GM12878 (cell line): ENCODE data around the gene CRBN. TPM values are rescaled to one million over a fixed set of nuclear protein-coding genes. Genes with fewer than 3 reads are reported as not detected.

Experiments used
- ATF2 ChIP-seq: IDR thresholded peaks from 2 replicates; pipeline ENCODE4 v1.6.1; 2012; ENCODE audit warnings: low read length, inconsistent platforms
- EZH2 ChIP-seq: IDR thresholded peaks from 2 replicates; pipeline ENCODE4 v1.6.1; 2012; ENCODE audit warnings: low read depth, mild to moderate bottlenecking, control low read depth, inconsistent platforms, low read length, borderline replicate concordance; ENCODE audit not compliant: control insufficient read depth
- HDGF ChIP-seq: fragments of 450-650 bp; IDR thresholded peaks from 2 replicates; pipeline ENCODE4 v1.6.1; 2016; ENCODE audit warnings: antibody characterized with exemption
- SMC3 ChIP-seq: IDR thresholded peaks from 2 replicates; pipeline ENCODE4 v1.6.1; 2011; ENCODE audit warnings: low read length, improper control_type of control experiment, borderline replicate concordance
- TCF7 ChIP-seq: IDR thresholded peaks from 2 replicates; pipeline ENCODE4 v1.6.1; 2014; ENCODE audit warnings: antibody characterized with exemption, borderline replicate concordance
- ZBTB33 ChIP-seq: fragments of 450-650 bp; IDR thresholded peaks from 2 replicates; pipeline ENCODE4 v1.6.1; 2017; ENCODE audit warnings: mild to moderate bottlenecking
- ZNF274 ChIP-seq: IDR thresholded peaks from one replicate; pipeline ENCODE4 v1.8.0; 2011; ENCODE audit not compliant: insufficient read length, insufficient read depth
- polyA plus RNA-seq, 11 experiments: library from polyadenylated mRNA; depleted of rRNA in 4 of 11; unstranded in 6 of 11; stranded (reverse) in 5 of 11; fragments of >200 nt; fragmentation: Nextera tagmentation in 4 of 11; fragmentation: Illumina TruSeq in 1 of 11; extraction: Ambion mirVana in 4 of 11; extraction: Trizol in 1 of 11; gene quantifications; 1 replicate in 1 of 11; 2 replicates in 10 of 11; pipeline versions ENCODE4 v1.2.1 to v1.2.3, GENCODE V29; 2011 to 2016; ENCODE audit warnings: inconsistent platforms in 2 of 11, missing spikeins in 2 of 11, low read depth in 1 of 11
- total RNA-seq, 4 experiments: library from RNA; depleted of rRNA in 3 of 4; stranded (reverse); fragments of >200 nt in 3 of 4; fragmentation: Illumina TruSeq in 1 of 4; extraction: Trizol in 1 of 4; gene quantifications; 2 replicates each; pipeline versions ENCODE4 v1.2.1 to v1.2.3, GENCODE V29; 2013 to 2021
- TF ChIP-seq, protein P1 (sequence below), 3 experiments: IDR thresholded peaks in 2 of 3; conservative IDR thresholded peaks in 1 of 3; 2 replicates each; pipeline ENCODE4 v1.5.1; 2011; ENCODE audit warnings: low read depth in 3 of 3, low read length in 3 of 3, mild to moderate bottlenecking in 3 of 3, control low read depth in 2 of 3, moderate library complexity in 2 of 3, inconsistent platforms in 1 of 3, mixed read lengths in 1 of 3; ENCODE audit not compliant: control insufficient read depth in 2 of 3, insufficient read depth in 1 of 3; ENCODE audit errors: extremely low read depth in 1 of 3
- TF ChIP-seq, protein P2 (sequence below): IDR thresholded peaks from 2 replicates; pipeline ENCODE4 v1.6.1; 2011; ENCODE audit warnings: borderline replicate concordance, low read depth, mild to moderate bottlenecking, moderate library complexity, low read length; ENCODE audit not compliant: insufficient read depth, poor library complexity, severe bottlenecking

Gene CRBN
- total and polyA plus RNA-seq, 10 of the 15 experiments (the other 5 are each of a cell fraction or from before 2014, with no cell fraction given) = 21.7 to 115 (median 35.8) TPM

- TF ChIP-seq ZBTB33 (no peak), TCF7 (no peak), EZH2 (no peak), ZNF274 (no peak), ATF2 (no peak), SMC3 (peak; percentile 44; the same call in 1 of the 2 replicates), HDGF (no peak)
- TF ChIP-seq, protein P1, sequence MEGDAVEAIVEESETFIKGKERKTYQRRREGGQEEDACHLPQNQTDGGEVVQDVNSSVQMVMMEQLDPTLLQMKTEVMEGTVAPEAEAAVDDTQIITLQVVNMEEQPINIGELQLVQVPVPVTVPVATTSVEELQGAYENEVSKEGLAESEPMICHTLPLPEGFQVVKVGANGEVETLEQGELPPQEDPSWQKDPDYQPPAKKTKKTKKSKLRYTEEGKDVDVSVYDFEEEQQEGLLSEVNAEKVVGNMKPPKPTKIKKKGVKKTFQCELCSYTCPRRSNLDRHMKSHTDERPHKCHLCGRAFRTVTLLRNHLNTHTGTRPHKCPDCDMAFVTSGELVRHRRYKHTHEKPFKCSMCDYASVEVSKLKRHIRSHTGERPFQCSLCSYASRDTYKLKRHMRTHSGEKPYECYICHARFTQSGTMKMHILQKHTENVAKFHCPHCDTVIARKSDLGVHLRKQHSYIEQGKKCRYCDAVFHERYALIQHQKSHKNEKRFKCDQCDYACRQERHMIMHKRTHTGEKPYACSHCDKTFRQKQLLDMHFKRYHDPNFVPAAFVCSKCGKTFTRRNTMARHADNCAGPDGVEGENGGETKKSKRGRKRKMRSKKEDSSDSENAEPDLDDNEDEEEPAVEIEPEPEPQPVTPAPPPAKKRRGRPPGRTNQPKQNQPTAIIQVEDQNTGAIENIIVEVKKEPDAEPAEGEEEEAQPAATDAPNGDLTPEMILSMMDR (IDR thresholded peaks at IDR 0.05 in 2 of 3, conservative IDR thresholded peaks at IDR 0.05 in 1 of 3; ENCODE audit: control insufficient read depth in 2 of 3, extremely low read depth in 1 of 3, insufficient read depth in 1 of 3, low read depth in 3 of 3, low read length in 3 of 3) = peak; percentile 57 to 60 (median 57)
- TF ChIP-seq, protein P2, sequence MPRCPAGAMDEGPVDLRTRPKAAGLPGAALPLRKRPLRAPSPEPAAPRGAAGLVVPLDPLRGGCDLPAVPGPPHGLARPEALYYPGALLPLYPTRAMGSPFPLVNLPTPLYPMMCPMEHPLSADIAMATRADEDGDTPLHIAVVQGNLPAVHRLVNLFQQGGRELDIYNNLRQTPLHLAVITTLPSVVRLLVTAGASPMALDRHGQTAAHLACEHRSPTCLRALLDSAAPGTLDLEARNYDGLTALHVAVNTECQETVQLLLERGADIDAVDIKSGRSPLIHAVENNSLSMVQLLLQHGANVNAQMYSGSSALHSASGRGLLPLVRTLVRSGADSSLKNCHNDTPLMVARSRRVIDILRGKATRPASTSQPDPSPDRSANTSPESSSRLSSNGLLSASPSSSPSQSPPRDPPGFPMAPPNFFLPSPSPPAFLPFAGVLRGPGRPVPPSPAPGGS = no peak
Observed at GRCh38 chr3:3196148-3196861, 16.8 kb upstream of the CRBN start (continued).
